ENCODE measurements around the gene COL28A1. TPM values are rescaled to one million over a fixed set of nuclear protein-coding genes. Genes with fewer than 3 reads are reported as not detected.
"Not testable (repeated sequence)": the region's sequence is repeated elsewhere in the genome, so short reads cannot be mapped to it uniquely, and the experiment has no call there.

COL28A1 gene
- total RNA-seq, 1 donor from 2014 or later = 0.60 TPM

- Histone ChIP-seq H3F3A (ENCODE audit: low read depth) (no peaks in the 10 kb centered on the region), H3K9ac (no peak overlapping the region), H4K20me1 (ENCODE audit: low read depth) (no peaks in the 10 kb centered on the region), H3K4me1 (no peaks in the 10 kb centered on the region), H3K4me3 (no peak overlapping the region), H3K27ac (no peak overlapping the region), H3K79me2 (ENCODE audit: low read depth) (no peaks in the 10 kb centered on the region), H3K9me3 (ENCODE audit: low read depth) (peaks cover 5% of the 10 kb centered on the region), H3K4me2 (no peak overlapping the region), H2AFZ (replicated peaks) (no peak overlapping the region), H3K27me3 (no peaks in the 10 kb centered on the region), H3K36me3 (peaks cover 7% of the 10 kb centered on the region)
- TF ChIP-seq EZH2 (IDR thresholded peaks at IDR 0.05) (no peak), CTCF (IDR thresholded peaks at IDR 0.05) (no peak), EZH2phosphoT487 (IDR thresholded peaks at IDR 0.05) (no peak)
- no peak overlapping the region for H3K27ac Mint-ChIP-seq
- no peaks in the 10 kb centered on the region for H3K9me3 Mint-ChIP-seq
- peaks cover 2% of the 10 kb centered on the region for H3K36me3 Mint-ChIP-seq
- H3K27me3 Mint-ChIP-seq (ENCODE audit: insufficient read depth, low read depth) = no peaks in the 10 kb centered on the region
- DNase-seq (ENCODE audit: low spot score) = no peak
- no peaks in the 10 kb centered on the region for H3K4me1 Mint-ChIP-seq
- H3K4me3 Mint-ChIP-seq = no peak overlapping the region
Measured at GRCh38 chr7:7479275-7479805, 56.3 kb downstream of the COL28A1 start.

DNA sequence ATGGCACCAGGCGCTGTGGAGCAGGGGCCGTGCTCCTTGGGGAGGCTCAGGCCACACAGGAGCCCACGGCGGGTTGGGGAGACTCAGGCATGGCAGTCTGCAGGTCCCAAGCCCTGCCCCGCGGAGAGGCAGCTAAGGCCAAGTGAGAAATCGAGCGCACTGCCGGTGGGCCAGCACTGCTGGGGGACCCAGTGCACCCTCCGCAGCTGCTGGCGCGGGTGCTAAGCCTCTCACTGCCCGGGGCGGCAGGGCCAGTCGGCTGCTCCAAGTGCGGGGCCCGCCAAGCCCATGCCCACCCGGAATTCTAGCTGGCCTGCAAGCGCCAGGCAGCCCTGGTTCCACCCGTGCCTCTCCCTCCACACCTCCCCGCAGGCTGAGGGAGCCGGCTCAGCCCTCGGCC is 57.1 kb downstream of the COL28A1 start:
- no peak overlapping the region for H3K9ac ChIP-seq
- no peaks in the 10 kb centered on the region for H4K20me1 ChIP-seq (ENCODE audit: low read depth)
- Mint-ChIP-seq H3K27ac (no peak overlapping the region), H3K4me3 (no peak overlapping the region), H3K27me3 (ENCODE audit: insufficient read depth, low read depth) (no peaks in the 10 kb centered on the region), H3K4me1 (no peaks in the 10 kb centered on the region), H3K9me3 (no peaks in the 10 kb centered on the region), H3K36me3 (peaks cover 2% of the 10 kb centered on the region)
- no peaks in the 10 kb centered on the region for H3K79me2 ChIP-seq (ENCODE audit: low read depth)
- no peak for DNase-seq (ENCODE audit: low spot score)
- no peak for TF ChIP-seq EZH2 (IDR thresholded peaks at IDR 0.05)
- no peak for TF ChIP-seq CTCF (IDR thresholded peaks at IDR 0.05)
- TF ChIP-seq EZH2phosphoT487 (IDR thresholded peaks at IDR 0.05) = no peak
- H3K27ac ChIP-seq = no peak overlapping the region
- no peak overlapping the region for H2AFZ ChIP-seq (replicated peaks)
- H3K4me3 ChIP-seq = no peak overlapping the region
- H3K27me3 ChIP-seq = no peaks in the 10 kb centered on the region
- no peaks in the 10 kb centered on the region for H3K4me1 ChIP-seq
- H3K36me3 ChIP-seq = peaks cover 3% of the 10 kb centered on the region
- no peak overlapping the region for H3K4me2 ChIP-seq
- no peaks in the 10 kb centered on the region for H3K9me3 ChIP-seq (ENCODE audit: low read depth)
- no peaks in the 10 kb centered on the region for H3F3A ChIP-seq (ENCODE audit: low read depth)

GRCh38 chr7:7477641-7478040 is 58.0 kb downstream of the COL28A1 start:
- H3K36me3 Mint-ChIP-seq; H4K20me1 ChIP-seq (ENCODE audit: low read depth); H3K27me3 ChIP-seq; H2AFZ ChIP-seq (replicated peaks); H3F3A ChIP-seq (ENCODE audit: low read depth); H3K4me2 ChIP-seq; H3K4me1 Mint-ChIP-seq; H3K4me1 ChIP-seq; H3K9me3 Mint-ChIP-seq; H3K79me2 ChIP-seq (ENCODE audit: low read depth); DNase-seq (ENCODE audit: low spot score); H3K27ac ChIP-seq; H3K36me3 ChIP-seq; H3K4me3 ChIP-seq; H3K9me3 ChIP-seq (ENCODE audit: low read depth); H3K9ac ChIP-seq; H3K27me3 Mint-ChIP-seq (ENCODE audit: insufficient read depth, low read depth); H3K4me3 Mint-ChIP-seq; H3K27ac Mint-ChIP-seq: not testable (repeated sequence)

DNA sequence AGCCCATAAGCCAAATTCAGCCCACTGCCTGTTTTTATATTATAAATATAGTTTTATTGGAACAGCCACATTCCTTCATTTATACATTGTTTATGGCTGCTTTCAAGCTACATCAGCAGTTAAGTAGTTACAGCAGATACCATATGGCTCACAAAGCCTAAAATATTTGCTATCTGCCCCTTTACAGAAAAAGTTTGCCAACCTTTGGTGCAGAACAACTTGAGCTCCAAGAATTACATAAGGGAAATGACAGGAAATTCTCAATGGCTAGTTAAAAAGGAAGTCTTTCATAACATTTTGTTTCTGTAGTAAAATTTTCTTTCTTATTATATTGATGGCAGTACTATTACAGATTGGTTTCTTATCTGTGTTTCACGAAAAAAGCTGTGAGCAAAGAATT is 59.3 kb downstream of the COL28A1 start:
- TF ChIP-seq CTCF (IDR thresholded peaks at IDR 0.05) (no peak), EZH2phosphoT487 (IDR thresholded peaks at IDR 0.05) (no peak), EZH2 (IDR thresholded peaks at IDR 0.05) (no peak)
- H3K9me3 Mint-ChIP-seq = peaks cover 3% of the 10 kb centered on the region

More for the DNA sequence above, 59.3 kb downstream of the COL28A1 start:
- H3K27me3 ChIP-seq = no peaks in the 10 kb centered on the region
- H3K27ac Mint-ChIP-seq = no peak overlapping the region
- H3K4me3 ChIP-seq = no peak overlapping the region
- H3K4me3 Mint-ChIP-seq = no peak overlapping the region
- no peak overlapping the region for H2AFZ ChIP-seq (replicated peaks)
- H3K9me3 ChIP-seq (ENCODE audit: low read depth) = peaks cover 4% of the 10 kb centered on the region
- H3K79me2 ChIP-seq (ENCODE audit: low read depth) = no peaks in the 10 kb centered on the region
- peaks cover 2% of the 10 kb centered on the region for H3K36me3 Mint-ChIP-seq
- no peaks in the 10 kb centered on the region for H3K27me3 Mint-ChIP-seq (ENCODE audit: insufficient read depth, low read depth)
- no peaks in the 10 kb centered on the region for H3F3A ChIP-seq (ENCODE audit: low read depth)
- no peak for DNase-seq (ENCODE audit: low spot score)
- H3K4me1 ChIP-seq = no peaks in the 10 kb centered on the region
- H3K27ac ChIP-seq = no peak overlapping the region
- H3K4me1 Mint-ChIP-seq = no peaks in the 10 kb centered on the region
- H3K9ac ChIP-seq = no peak overlapping the region
- H3K36me3 ChIP-seq = no peaks in the 10 kb centered on the region
- no peaks in the 10 kb centered on the region for H4K20me1 ChIP-seq (ENCODE audit: low read depth)
- no peak overlapping the region for H3K4me2 ChIP-seq

All from neural progenitor cell (in vitro differentiated cells).